GM12878 (cell line): ENCODE results near the gene MAPK8. TPM values are rescaled to one million over a fixed set of nuclear protein-coding genes. Genes with fewer than 3 reads are reported as not detected.

ENCODE experiments used
- ATAC-seq: fragments of 200-7000 bp; cut with Tn5 transposase; 3 replicates; pipeline ENCODE4 v1.9.1; 2020; ENCODE audit warnings: mild to moderate bottlenecking, moderate library complexity
- BruUV-seq: library from RNA; stranded (reverse); fragments of 400-500 nt; replicated peaks from 2 replicates; lab custom pipeline; 2021; lab: Mats Ljungman, UMichigan
- CTCF ChIA-PET: fragments of 300-600 bp; sonication (Branson Sonifier 250); formaldehyde crosslinking; extraction: SDS; loops from one replicate; lab custom pipeline; 2021; ENCODE audit warnings: inconsistent platforms; lab: Yijun Ruan, JAX
- POLR2A ChIA-PET: fragments of 350-600 bp; formaldehyde crosslinking; extraction: SDS; loops from one replicate; lab custom pipeline; 2021; ENCODE audit warnings: inconsistent platforms; lab: Charles Lee
- RAD21 ChIA-PET: fragments of 300-600 bp; sonication (Branson Sonifier 250); formaldehyde crosslinking; loops from one replicate; lab custom pipeline; 2023; ENCODE audit warnings: antibody characterized with exemption; ENCODE audit not compliant: unreplicated experiment; lab: Charles Lee
- SMC1A ChIA-PET: fragments of 300-600 bp; sonication (Branson Sonifier 250); formaldehyde crosslinking; loops from one replicate; lab custom pipeline; 2023; ENCODE audit not compliant: unreplicated experiment, uncharacterized antibody; lab: Charles Lee
- DNase-seq: peaks from one replicate; pipeline ENCODE4 v3.0.0-alpha.2; 2011; ENCODE audit warnings: low read depth, low spot score
- FAIRE-seq: peaks from 3 replicates; lab custom pipeline; 2011; peaks lifted over from hg19 to GRCh38; lab: Jason Lieb, UNC
- H2AFZ ChIP-seq: 2 replicates; pipeline ENCODE4 v1.6.0; 2011; ENCODE audit warnings: low read depth, low read length, control low read depth; ENCODE audit not compliant: control insufficient read depth
- H3K27ac ChIP-seq: 2 replicates; pipeline ENCODE4 v1.5.1; 2011; ENCODE audit warnings: control low read depth; ENCODE audit not compliant: control insufficient read depth, insufficient read depth
- H3K27me3 ChIP-seq, 2 experiments: replicated peaks in 1 of 2; 2 replicates each; pipeline versions ENCODE4 v1.6.0 to v1.6.1; 2011; ENCODE audit warnings: low read length in 1 of 2; ENCODE audit not compliant: control insufficient read depth in 2 of 2, insufficient read depth in 2 of 2
- H3K36me3 ChIP-seq, 2 experiments: 2 replicates each; pipeline ENCODE4 v1.5.1; 2011; ENCODE audit warnings: low read length in 1 of 2; ENCODE audit not compliant: control insufficient read depth in 2 of 2, insufficient read depth in 2 of 2
- H3K4me1 ChIP-seq: 2 replicates; pipeline ENCODE4 v1.6.1; 2011; ENCODE audit warnings: mild to moderate bottlenecking, low read length, moderate library complexity, mixed read lengths; ENCODE audit not compliant: control insufficient read depth, insufficient read depth
- H3K4me2 ChIP-seq: 2 replicates; pipeline ENCODE4 v1.6.0; 2011; ENCODE audit warnings: control low read depth; ENCODE audit not compliant: control insufficient read depth, insufficient read depth
- H3K4me3 ChIP-seq: fragments of 200-600 bp; sonication (generic); 2 replicates; pipeline ENCODE4 v1.5.1; 2016
- H3K79me2 ChIP-seq: 2 replicates; pipeline ENCODE4 v1.6.0; 2011; ENCODE audit warnings: low read length; ENCODE audit not compliant: control insufficient read depth, insufficient read depth
- H3K9ac ChIP-seq: 2 replicates; pipeline ENCODE4 v1.8.0; 2011; ENCODE audit warnings: low read length, control low read depth, mixed read lengths; ENCODE audit not compliant: control insufficient read depth, insufficient read depth
- H3K9me3 ChIP-seq: replicated peaks from 3 replicates; pipeline ENCODE4 v1.5.1; 2011; ENCODE audit warnings: mild to moderate bottlenecking, low read length; ENCODE audit not compliant: control insufficient read depth, insufficient read depth
- H4K20me1 ChIP-seq: 2 replicates; pipeline ENCODE4 v1.6.0; 2011; ENCODE audit not compliant: control insufficient read depth, insufficient read depth
- HCFC1 ChIP-seq: fragments of 150-350 bp; IDR thresholded peaks from 2 replicates; pipeline ENCODE4 v1.6.1; 2014; ENCODE audit warnings: low read length
- MTA2 ChIP-seq: fragments of 450-650 bp; IDR thresholded peaks from 2 replicates; pipeline ENCODE4 v1.6.1; 2016; ENCODE audit warnings: low read depth, mild to moderate bottlenecking, moderate library complexity
- NR2C1 ChIP-seq: fragments of 450-650 bp; IDR thresholded peaks from 2 replicates; pipeline ENCODE4 v1.6.1; 2017; ENCODE audit warnings: antibody characterized with exemption, mild to moderate bottlenecking, moderate library complexity
- RBBP5 ChIP-seq: fragments of 200-600 bp; sonication (generic); conservative IDR thresholded peaks from 2 replicates; pipeline ENCODE4 v1.6.1; 2016
- STAT3 ChIP-seq: IDR thresholded peaks from 2 replicates; pipeline ENCODE4 v1.6.1; 2011; ENCODE audit warnings: low read depth, low read length, improper control_type of control experiment
- TBL1XR1 ChIP-seq: IDR thresholded peaks from 2 replicates; pipeline ENCODE4 v1.6.1; 2012; ENCODE audit warnings: low read depth, low read length, improper control_type of control experiment
- WGBS: methylation state at CpG from one replicate; pipeline ENCODE4 v1.1.6; 2016; ENCODE audit warnings: low lambda C conversion rate; ENCODE audit not compliant: insufficient replicate concordance, insufficient coverage; ENCODE audit errors: missing lambda C conversion rate; 5-methylcytosine and 5-hydroxymethylcytosine counted together
- in situ Hi-C: fragments of 300-500 bp; cut with MboI; formaldehyde crosslinking; loops from 9 replicates; pipeline ENCODE4 v1.14.3; 2018; ENCODE audit warnings: mixed read lengths
- intact Hi-C: fragments of 100-400 bp; cut with micrococcal nuclease; formaldehyde crosslinking; loops from one replicate; pipeline ENCODE4 v1.14.2; 2022; ENCODE audit not compliant: unreplicated experiment
- polyA plus RNA-seq, 11 experiments: library from polyadenylated mRNA; depleted of rRNA in 4 of 11; unstranded in 6 of 11; stranded (reverse) in 5 of 11; fragments of >200 nt; fragmentation: Nextera tagmentation in 4 of 11; fragmentation: Illumina TruSeq in 1 of 11; extraction: Ambion mirVana in 4 of 11; extraction: Trizol in 1 of 11; gene quantifications; 1 replicate in 1 of 11; 2 replicates in 10 of 11; pipeline versions ENCODE4 v1.2.1 to v1.2.3, GENCODE V29; 2011 to 2016; ENCODE audit warnings: inconsistent platforms in 2 of 11, missing spikeins in 2 of 11, low read depth in 1 of 11
- total RNA-seq, 4 experiments: library from RNA; depleted of rRNA in 3 of 4; stranded (reverse); fragments of >200 nt in 3 of 4; fragmentation: Illumina TruSeq in 1 of 4; extraction: Trizol in 1 of 4; gene quantifications; 2 replicates each; pipeline versions ENCODE4 v1.2.1 to v1.2.3, GENCODE V29; 2013 to 2021
- TF ChIP-seq, protein P1 (sequence below): fragments of 450-650 bp; IDR thresholded peaks from 2 replicates; pipeline ENCODE4 v1.6.1; 2017; ENCODE audit warnings: borderline replicate concordance

The MAPK8 gene
- total and polyA plus RNA-seq, 10 of the 15 experiments (the other 5 are each of a cell fraction or from before 2014, with no cell fraction given): 3.9 to 102 (median 40.0) TPM

DNA sequence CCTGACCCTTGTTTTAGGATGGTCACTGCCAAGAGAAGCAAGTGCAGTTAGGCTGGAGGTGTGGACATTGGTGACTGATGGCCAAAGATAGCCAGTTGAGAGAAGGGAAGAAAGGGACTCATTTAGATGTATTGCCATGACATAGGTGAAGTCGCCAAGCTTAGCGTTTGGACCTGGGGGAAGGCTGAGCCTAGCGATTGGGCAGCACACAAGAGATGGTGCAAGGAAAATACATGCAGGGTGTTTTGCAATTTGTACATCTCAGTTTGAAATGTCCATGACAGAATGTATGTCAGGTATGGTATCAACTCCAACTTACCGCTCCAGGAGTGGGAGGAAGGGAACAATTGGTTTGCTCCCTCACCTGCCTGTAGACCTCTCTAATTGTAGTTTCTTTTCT is 134.3 kb downstream of the MAPK8 start:
- Histone ChIP-seq H3K4me3 (no peak overlapping the region), H3K4me1 (no peaks in the 10 kb centered on the region), H3K9ac (no peak overlapping the region), H3K4me2 (no peak overlapping the region), H2AFZ (no peak overlapping the region), H3K27ac (no peak overlapping the region), H3K27me3 (no peaks in the 10 kb centered on the region), H3K36me3 (no peaks in the 10 kb centered on the region), H4K20me1 (no peaks in the 10 kb centered on the region), H3K79me2 (no peaks in the 10 kb centered on the region), H3K9me3 (no peaks in the 10 kb centered on the region)
- RAD21 ChIA-PET: no interaction called here
- ATAC-seq (no peak), FAIRE-seq (no peak), DNase-seq (no peak)
- in situ Hi-C loops: no loop called here
- CTCF ChIA-PET: no interaction called here
- TF ChIP-seq MTA2 (no peak), NR2C1 (no peak), HCFC1 (no peak), TBL1XR1 (no peak), RBBP5 (no peak), STAT3 (no peak)
- TF ChIP-seq, protein P1, sequence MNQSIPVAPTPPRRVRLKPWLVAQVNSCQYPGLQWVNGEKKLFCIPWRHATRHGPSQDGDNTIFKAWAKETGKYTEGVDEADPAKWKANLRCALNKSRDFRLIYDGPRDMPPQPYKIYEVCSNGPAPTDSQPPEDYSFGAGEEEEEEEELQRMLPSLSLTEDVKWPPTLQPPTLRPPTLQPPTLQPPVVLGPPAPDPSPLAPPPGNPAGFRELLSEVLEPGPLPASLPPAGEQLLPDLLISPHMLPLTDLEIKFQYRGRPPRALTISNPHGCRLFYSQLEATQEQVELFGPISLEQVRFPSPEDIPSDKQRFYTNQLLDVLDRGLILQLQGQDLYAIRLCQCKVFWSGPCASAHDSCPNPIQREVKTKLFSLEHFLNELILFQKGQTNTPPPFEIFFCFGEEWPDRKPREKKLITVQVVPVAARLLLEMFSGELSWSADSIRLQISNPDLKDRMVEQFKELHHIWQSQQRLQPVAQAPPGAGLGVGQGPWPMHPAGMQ: no peak
- TSS peak; percentile 34 for BruUV-seq
- POLR2A ChIA-PET: interaction anchor here (0.8 kb wide), 1 partner anchor 131 kb away, joined by 3 read pairs; no protein-coding TSS in a partner anchor
- intact Hi-C loops: no loop called here
- WGBS: 97% methylated on average over 4 of the region's 4 CpGs
- SMC1A ChIA-PET: interaction anchor here (0.8 kb wide), 1 partner anchor 477 kb away, joined by 3 read pairs; no protein-coding TSS in a partner anchor
